Keratinocyte (primary cell): ENCODE data around the gene GYS2. TPM values are rescaled to one million over a fixed set of nuclear protein-coding genes. Genes with fewer than 3 reads are reported as not detected.

ENCODE experiments used
- DNase-seq: peaks from one replicate; pipeline ENCODE4 v3.0.0-alpha.2; 2011; ENCODE audit warnings: low read depth, missing footprints, low spot score
- FAIRE-seq: peaks from 2 replicates; lab custom pipeline; 2011; peaks lifted over from hg19 to GRCh38; lab: Jason Lieb, UNC
- H2AFZ ChIP-seq: 2 replicates; pipeline ENCODE4 v1.6.0; 2012; ENCODE audit warnings: low read length, control low read depth, inconsistent platforms; ENCODE audit not compliant: control insufficient read depth
- H3K27ac ChIP-seq: 2 replicates; pipeline ENCODE4 v1.5.1; 2011; ENCODE audit warnings: low read length; ENCODE audit not compliant: control insufficient read depth, insufficient read depth
- H3K27me3 ChIP-seq: 3 replicates; pipeline ENCODE4 v1.6.0; 2011; ENCODE audit warnings: low read length; ENCODE audit not compliant: control insufficient read depth, insufficient read depth; ENCODE audit errors: extremely low read depth
- H3K36me3 ChIP-seq, 2 experiments: 2 replicates in 1 of 2; 3 replicates in 1 of 2; pipeline ENCODE4 v1.5.1; 2011; ENCODE audit warnings: low read length in 2 of 2, mild to moderate bottlenecking in 1 of 2; ENCODE audit not compliant: control insufficient read depth in 2 of 2, insufficient read depth in 2 of 2; ENCODE audit errors: extremely low read depth in 1 of 2
- H3K4me1 ChIP-seq: 3 replicates; pipeline ENCODE4 v1.5.1; 2011; ENCODE audit warnings: low read length; ENCODE audit not compliant: control insufficient read depth, insufficient read depth; ENCODE audit errors: extremely low read depth
- H3K4me2 ChIP-seq: 3 replicates; pipeline ENCODE4 v1.6.0; 2011; ENCODE audit warnings: low read depth, low read length; ENCODE audit not compliant: control insufficient read depth, insufficient read depth; ENCODE audit errors: extremely low read depth
- H3K4me3 ChIP-seq, 3 experiments: fragments of 200-600 bp in 1 of 3; sonication (generic) in 1 of 3; 2 replicates in 2 of 3; 3 replicates in 1 of 3; pipeline ENCODE4 v1.5.1; 2011 to 2016; ENCODE audit warnings: low read length in 3 of 3, mild to moderate bottlenecking in 3 of 3, control low read depth in 2 of 3, inconsistent platforms in 1 of 3, low read depth in 1 of 3, mixed read lengths in 1 of 3, mixed run types in 1 of 3, moderate library complexity in 1 of 3; ENCODE audit not compliant: control insufficient read depth in 2 of 3, insufficient read depth in 2 of 3; ENCODE audit errors: extremely low read depth in 1 of 3
- H3K79me2 ChIP-seq: 2 replicates; pipeline ENCODE4 v1.6.0; 2012; ENCODE audit warnings: low read length; ENCODE audit not compliant: control insufficient read depth, insufficient read depth
- H3K9ac ChIP-seq: 3 replicates; pipeline ENCODE4 v1.6.0; 2011; ENCODE audit warnings: low read length; ENCODE audit not compliant: control insufficient read depth, insufficient read depth; ENCODE audit errors: extremely low read depth
- H3K9me1 ChIP-seq: 3 replicates; pipeline ENCODE4 v1.6.0; 2011; ENCODE audit warnings: low read length; ENCODE audit not compliant: control insufficient read depth, insufficient read depth; ENCODE audit errors: extremely low read depth
- H3K9me3 ChIP-seq: 2 replicates; pipeline ENCODE4 v1.5.1; 2012; ENCODE audit warnings: low read depth, low read length; ENCODE audit not compliant: control insufficient read depth
- H4K20me1 ChIP-seq: 3 replicates; pipeline ENCODE4 v1.6.0; 2011; ENCODE audit warnings: low read length; ENCODE audit not compliant: control insufficient read depth, insufficient read depth; ENCODE audit errors: extremely low read depth
- EZH2 ChIP-seq: IDR thresholded peaks from one replicate; pipeline ENCODE4 v1.6.1; 2012; ENCODE audit warnings: inconsistent platforms, mild to moderate bottlenecking, low read length, moderate library complexity
- dilution Hi-C: fragments of 300-500 bp; cut with MboI; formaldehyde crosslinking; loops from one replicate; pipeline ENCODE4 v1.7.0; 2020; ENCODE audit warnings: low sequenced_read_pairs; ENCODE audit not compliant: extremely low pct_ligation_motif_present
- polyA plus RNA-seq, 5 experiments: library from polyadenylated mRNA; depleted of rRNA in 3 of 5; stranded (reverse) in 3 of 5; stranded (forward) in 1 of 5; unstranded in 1 of 5; fragments of >200 nt; gene quantifications; 1 replicate in 1 of 5; 2 replicates in 3 of 5; 3 replicates in 1 of 5; pipeline versions ENCODE4 v1.2.1 to v1.2.3, GENCODE V29; 2011 to 2012; ENCODE audit warnings: missing spikeins in 2 of 5, low read depth in 1 of 5, low replicate concordance in 1 of 5
- TF ChIP-seq, protein P1 (sequence below), 3 experiments: IDR thresholded peaks in 1 of 3; conservative IDR thresholded peaks in 1 of 3; optimal IDR thresholded peaks in 1 of 3; 2 replicates in 2 of 3; 3 replicates in 1 of 3; pipeline versions ENCODE3 to v1.5.1; 2011; ENCODE audit warnings: low read length in 3 of 3, mild to moderate bottlenecking in 3 of 3, moderate library complexity in 2 of 3, control low read depth in 1 of 3, inconsistent platforms in 1 of 3; ENCODE audit not compliant: insufficient read depth in 2 of 3; ENCODE audit errors: extremely low read depth in 1 of 3

GYS2 gene
- polyA plus RNA-seq, 1 donor (not counting 4 experiments of a cell fraction or from before 2014, with no cell fraction given) = not detected

DNA sequence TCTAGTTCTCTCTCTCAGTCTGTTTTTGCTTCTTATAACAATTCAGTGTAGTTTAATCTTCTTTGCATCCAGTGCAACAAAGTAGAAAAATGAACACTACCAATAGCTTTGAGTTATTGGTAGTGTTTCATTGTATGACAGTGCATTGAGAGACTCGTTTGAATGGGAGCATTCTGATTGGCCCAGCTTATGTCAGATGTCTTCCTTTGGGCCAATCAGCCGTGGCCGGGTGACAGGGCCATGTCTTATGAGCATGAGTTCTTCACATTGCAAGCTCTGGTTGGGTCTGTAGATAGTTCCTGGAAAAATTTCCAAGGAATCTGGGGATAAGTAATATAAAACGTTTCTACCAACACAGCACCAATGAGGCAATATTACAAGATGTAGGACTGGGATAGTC lies 36.5 kb downstream of the GYS2 start:
- no peak for FAIRE-seq
- Histone ChIP-seq H3K79me2 (no peaks in the 10 kb centered on the region), H3K27me3 (no peaks in the 10 kb centered on the region)

DNA sequence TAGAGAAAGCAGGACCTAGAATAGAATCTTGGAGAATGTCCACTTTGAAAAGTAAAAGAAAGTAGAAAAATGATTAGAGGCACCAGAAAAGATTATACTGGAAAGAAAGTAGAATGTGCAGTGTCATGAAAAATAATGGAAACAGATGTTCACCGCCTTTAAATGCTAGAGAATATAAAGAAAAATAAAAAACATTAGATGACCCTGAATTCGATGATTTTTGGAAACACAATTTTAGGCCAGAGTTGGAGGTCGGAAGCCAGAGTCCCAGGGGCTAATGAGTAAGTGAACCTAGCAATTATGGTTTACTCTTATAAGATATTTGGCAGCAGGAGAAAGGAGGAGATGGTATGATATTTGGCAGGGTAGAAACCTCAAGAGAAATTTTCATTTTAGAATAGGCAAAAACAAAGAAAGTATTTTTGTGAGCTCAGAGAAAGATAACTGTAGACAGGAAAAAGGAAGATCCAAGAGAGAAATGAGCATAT lies 37.7 kb downstream of the GYS2 start:
- H3K9me3 ChIP-seq = no peaks in the 10 kb centered on the region
- no peaks in the 10 kb centered on the region for H4K20me1 ChIP-seq
- FAIRE-seq (no peak), DNase-seq (no peak)
- TF ChIP-seq, protein P1, sequence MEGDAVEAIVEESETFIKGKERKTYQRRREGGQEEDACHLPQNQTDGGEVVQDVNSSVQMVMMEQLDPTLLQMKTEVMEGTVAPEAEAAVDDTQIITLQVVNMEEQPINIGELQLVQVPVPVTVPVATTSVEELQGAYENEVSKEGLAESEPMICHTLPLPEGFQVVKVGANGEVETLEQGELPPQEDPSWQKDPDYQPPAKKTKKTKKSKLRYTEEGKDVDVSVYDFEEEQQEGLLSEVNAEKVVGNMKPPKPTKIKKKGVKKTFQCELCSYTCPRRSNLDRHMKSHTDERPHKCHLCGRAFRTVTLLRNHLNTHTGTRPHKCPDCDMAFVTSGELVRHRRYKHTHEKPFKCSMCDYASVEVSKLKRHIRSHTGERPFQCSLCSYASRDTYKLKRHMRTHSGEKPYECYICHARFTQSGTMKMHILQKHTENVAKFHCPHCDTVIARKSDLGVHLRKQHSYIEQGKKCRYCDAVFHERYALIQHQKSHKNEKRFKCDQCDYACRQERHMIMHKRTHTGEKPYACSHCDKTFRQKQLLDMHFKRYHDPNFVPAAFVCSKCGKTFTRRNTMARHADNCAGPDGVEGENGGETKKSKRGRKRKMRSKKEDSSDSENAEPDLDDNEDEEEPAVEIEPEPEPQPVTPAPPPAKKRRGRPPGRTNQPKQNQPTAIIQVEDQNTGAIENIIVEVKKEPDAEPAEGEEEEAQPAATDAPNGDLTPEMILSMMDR (optimal IDR thresholded peaks at IDR 0.05 in 1 of 3, IDR thresholded peaks at IDR 0.05 in 1 of 3, conservative IDR thresholded peaks at IDR 0.05 in 1 of 3; ENCODE audit: extremely low read depth in 1 of 3, insufficient read depth in 2 of 3, low read length in 3 of 3) = no peak
- TF ChIP-seq EZH2 = no peak
- H3K4me1 ChIP-seq = no peaks in the 10 kb centered on the region
- no peak overlapping the region for H3K4me2 ChIP-seq
- H3K27me3 ChIP-seq = no peaks in the 10 kb centered on the region
- H3K9ac ChIP-seq = no peak overlapping the region
- H3K4me3 ChIP-seq = no peak overlapping the region
- dilution Hi-C loops = no loop called here
- no peaks in the 10 kb centered on the region for H3K9me1 ChIP-seq
- no peaks in the 10 kb centered on the region for H3K36me3 ChIP-seq
- no peak overlapping the region for H3K27ac ChIP-seq
- no peaks in the 10 kb centered on the region for H3K79me2 ChIP-seq
- H2AFZ ChIP-seq = no peak overlapping the region

More for the DNA sequence above, 36.5 kb downstream of the GYS2 start:
- DNase-seq = no peak
- Histone ChIP-seq H2AFZ (no peak overlapping the region), H4K20me1 (no peaks in the 10 kb centered on the region), H3K9ac (no peak overlapping the region), H3K9me3 (no peaks in the 10 kb centered on the region), H3K4me2 (no peak overlapping the region), H3K27ac (no peak overlapping the region), H3K4me1 (no peaks in the 10 kb centered on the region), H3K9me1 (no peaks in the 10 kb centered on the region), H3K36me3 (no peaks in the 10 kb centered on the region), H3K4me3 (no peak overlapping the region)
- dilution Hi-C loops = no loop called here
- TF ChIP-seq, protein P1 (optimal IDR thresholded peaks at IDR 0.05 in 1 of 3, IDR thresholded peaks at IDR 0.05 in 1 of 3, conservative IDR thresholded peaks at IDR 0.05 in 1 of 3; ENCODE audit: extremely low read depth in 1 of 3, insufficient read depth in 2 of 3, low read length in 3 of 3) = no peak
- TF ChIP-seq EZH2 = no peak
